HG03439 (cell line): Measurements from ENCODE around the gene WWOX.

Source experiments
- ATAC-seq: cut with Tn5 transposase; IDR thresholded peaks from one replicate; pipeline ENCODE4 v1.9.1; 2021; ENCODE audit warnings: mild to moderate bottlenecking, moderate library complexity; ENCODE audit not compliant: unreplicated experiment

The WWOX gene

DNA sequence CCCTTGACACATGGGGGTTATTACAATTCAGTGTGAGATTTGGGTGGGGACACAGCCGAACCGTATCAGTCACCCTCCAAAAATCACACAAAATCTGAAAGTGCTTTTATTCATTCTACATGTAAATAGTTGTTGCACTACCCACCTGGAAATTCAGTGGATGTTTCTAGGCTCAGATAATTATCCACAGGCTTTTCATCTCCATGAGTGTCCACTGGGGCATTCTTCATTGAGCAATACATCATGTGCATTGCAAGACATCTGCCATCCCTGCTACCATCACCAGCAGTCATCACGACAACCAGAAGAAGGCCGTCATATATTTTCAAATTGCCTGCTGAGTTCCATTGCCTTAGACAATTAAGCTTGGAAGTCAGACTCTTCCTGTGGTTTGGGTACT lies 330.8 kb downstream of the WWOX start:
- ATAC-seq, result no peak

DNA sequence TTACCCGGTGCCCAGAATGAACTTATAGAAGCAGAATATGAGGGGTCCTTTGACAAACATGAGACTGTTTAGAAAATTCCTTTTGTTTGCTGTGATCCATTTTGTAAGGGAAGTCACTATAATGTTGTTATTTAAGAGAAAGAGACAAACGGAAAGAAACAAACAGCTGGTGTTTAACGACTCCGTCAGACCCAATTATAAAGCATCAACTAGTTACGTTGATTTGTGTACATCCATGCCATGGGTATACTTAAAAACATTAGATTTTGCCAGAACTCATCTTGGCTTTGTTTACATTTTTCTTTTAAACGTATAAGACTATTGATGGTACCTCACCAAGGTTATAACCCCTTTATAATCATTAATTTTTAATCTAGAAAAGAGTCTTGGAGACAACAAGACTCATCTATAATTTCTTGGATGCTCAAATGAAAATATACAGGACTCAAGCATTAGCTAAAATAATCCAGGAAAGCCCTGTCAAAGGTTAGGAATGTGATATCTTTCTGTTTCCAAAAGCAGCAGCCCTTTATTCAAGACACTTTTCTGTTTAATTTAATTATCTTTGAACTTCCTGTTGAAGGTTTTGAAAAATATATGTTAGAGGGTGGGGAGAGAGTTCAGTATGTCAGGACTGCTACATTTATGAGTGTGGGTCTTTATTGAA lies 331.7 kb downstream of the WWOX start:
- ATAC-seq, result no peak

DNA sequence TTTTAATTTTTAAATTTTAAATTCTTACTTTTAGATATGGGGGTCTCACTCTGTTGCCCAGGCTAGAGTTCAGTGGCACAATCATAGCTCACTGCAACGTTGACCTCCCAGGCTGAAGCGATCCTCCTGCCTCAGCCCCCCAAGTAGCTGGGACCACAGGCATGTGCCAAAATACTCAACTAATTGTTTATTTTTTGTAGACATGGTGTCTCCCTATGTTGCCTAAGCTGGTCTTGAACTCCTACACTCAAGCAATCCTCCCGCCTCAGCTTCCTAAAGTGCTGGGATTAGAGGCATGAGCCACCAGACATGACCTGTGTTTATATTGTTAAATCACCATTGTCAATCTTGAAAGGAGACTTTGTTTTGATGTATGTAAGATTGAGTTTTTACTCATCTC lies 332.2 kb downstream of the WWOX start:
- ATAC-seq, result no peak

DNA sequence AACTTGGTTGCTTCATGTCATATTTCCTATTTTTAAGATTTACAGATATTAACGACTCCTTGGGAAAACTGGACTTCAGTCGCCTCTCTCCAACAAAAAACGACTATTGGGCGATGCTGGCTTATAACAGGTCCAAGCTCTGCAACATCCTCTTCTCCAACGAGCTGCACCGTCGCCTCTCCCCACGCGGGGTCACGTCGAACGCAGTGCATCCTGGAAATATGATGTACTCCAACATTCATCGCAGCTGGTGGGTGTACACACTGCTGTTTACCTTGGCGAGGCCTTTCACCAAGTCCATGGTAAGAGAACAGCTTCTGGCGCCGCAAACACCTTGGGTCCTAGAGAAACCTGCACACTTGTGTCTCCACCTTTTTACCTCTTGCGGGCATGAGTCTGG lies 333.0 kb downstream of the WWOX start:
- ATAC-seq, result no peak

DNA sequence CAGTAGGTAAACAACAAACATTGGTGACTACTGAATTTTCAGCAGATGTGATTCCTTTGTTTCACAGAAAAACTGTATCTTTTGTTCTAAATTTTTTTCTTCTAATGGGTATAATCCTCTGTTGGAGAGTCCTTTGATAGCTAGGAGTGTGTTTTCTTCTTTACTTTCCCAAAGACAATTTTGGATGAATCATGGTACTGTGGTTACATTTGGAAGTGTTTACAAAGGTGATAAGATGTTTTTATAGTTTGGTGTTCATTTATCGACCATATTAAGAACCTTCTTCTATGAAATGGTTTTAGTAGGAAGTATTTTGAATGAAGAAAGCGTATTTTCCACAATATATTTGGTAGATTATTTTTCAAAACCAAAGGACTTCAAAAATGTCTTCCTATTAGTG lies 333.7 kb downstream of the WWOX start:
- no peak for ATAC-seq

DNA sequence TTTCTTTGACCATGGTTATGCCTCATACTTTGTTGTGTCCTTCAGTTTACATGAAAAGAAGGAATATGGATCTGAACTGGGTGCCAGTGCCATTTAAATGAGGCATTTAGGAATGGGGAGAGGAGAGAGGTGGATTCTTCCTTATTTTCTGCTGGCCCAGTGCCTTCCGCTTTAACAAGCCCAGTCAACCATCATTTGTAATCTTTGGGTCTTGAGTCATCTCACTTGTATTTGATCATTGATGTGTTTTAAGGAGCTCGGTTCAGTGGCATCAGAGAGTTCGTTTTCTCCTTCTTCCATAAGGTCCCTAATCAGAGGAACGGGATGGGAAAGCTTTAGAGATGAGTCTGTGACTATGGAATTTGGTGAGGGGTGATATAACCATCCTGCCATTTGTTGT lies 334.9 kb downstream of the WWOX start:
- ATAC-seq, result no peak

DNA sequence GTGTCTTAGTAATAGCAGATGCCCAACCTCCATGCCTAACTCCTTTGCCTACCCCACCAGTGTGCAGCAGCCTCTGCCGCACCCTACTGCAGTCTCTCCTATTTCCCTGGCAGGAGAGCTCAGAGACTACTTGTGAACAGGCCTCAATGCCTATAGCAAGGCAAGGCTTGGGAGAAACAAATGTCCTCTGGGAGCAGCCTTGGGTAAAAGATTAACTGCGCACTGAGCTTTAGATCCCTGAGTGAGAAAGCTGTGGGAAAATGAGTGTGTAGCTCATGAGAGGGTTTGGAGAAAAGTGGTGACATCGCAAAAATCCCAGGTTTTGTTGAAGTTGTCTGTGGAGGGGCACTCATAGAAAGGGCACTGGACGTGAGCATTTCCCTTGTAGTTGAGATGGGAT lies 335.8 kb downstream of the WWOX start:
- no peak for ATAC-seq

DNA sequence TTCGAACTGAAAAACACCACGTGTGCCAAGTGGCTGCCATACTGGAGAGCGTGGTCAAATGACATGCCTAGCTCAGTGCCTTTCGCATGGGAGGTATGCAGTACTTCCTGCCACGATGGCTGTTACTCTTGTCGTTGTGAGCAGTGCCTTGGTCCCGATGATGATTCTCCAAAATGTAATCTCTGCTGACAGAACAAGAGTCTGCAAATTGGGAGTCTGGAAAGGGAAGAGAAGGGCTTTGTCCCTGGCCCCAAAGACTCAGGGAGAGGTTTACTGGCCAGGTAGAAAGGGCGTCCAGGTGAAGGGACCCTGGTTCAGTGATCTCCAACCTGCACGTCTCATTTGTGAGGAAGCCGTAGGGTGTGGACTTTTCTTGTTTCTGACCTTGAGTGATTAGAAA lies 336.6 kb downstream of the WWOX start:
- ATAC-seq, result no peak

DNA sequence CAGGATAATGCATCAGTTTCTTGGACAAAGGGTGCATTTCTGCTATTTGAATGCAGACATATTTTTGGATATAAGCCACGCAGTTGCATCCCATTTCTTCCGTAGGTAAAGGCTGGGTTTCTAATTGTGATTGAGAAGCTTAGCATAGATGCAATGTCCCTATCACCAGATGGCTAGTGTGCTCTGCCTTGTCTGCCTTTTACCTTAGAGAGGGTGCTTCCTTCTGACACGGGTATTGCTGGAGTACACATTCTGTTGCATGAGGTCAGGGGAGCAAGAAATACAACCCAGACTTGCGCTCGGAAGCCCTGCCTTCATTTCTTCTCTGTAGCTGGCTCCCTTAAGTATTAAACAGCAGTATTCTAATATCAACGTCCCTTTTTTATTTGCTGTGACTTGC lies 337.4 kb downstream of the WWOX start:
- no peak for ATAC-seq

DNA sequence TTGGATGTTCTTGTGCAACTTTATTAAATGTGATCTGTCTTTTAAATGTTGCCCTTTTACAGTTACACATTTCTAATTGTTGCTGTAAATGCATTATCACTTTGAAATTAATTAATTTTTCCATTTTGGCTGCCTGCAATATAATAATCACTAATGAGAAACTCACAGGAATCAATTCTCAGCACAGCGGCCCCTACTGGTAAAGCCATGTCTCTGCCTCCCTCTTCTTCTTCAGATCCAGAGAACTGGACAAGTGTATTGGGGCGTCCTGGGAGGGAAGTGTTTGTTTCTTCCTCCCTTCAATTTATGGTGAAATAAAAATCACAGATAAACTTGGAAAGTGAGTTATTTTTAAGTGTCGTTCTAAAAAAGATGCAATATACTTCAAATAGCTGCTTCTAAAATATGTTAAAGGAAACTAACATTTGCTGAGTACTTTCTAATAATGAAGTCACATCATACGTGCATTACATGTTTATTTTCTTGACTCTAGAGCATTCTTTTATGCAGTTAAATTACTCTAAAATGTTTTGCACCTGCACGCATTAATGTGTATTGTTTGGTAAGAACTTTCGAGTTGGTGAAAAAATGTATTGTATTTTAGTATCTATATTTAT lies 338.0 kb downstream of the WWOX start:
- no peak for ATAC-seq

DNA sequence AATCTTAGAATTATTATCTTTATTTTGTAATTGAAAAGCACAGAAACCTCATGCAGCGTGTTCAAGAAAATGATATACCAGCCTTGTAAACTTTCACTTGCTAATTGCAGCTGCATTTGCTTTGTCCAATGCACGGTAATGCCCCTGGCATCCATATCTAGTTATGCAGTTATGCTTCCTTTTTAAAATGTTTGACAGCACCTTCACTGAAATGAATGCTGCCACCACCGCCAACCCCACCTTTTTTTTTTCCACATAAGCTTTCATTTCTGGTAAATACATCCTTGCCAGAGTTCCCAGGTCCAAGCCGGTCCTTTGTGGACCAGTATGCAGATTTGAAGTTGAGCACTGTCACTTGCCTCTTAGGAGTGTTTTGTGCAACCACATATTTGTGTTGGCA lies 338.8 kb downstream of the WWOX start:
- ATAC-seq, result no peak

DNA sequence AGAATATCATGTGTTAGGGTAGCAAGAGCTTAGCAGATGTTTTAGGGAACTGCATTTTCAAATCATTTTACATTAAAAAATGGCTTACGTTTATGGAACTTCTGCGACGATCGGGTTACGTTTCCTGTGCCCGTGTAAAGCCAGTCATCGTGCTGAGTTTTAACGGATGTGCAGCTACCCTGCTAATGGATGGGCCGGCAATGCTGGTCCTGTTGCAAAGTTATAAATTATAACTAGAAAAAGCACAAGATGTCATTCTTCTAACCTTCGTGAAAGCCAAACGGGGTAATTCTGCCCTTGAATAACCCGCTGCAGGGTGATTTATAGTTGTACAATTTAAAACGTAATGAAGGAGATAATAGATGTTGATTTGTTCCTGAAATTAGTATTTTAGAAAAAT lies 339.2 kb downstream of the WWOX start:
- no peak for ATAC-seq

DNA sequence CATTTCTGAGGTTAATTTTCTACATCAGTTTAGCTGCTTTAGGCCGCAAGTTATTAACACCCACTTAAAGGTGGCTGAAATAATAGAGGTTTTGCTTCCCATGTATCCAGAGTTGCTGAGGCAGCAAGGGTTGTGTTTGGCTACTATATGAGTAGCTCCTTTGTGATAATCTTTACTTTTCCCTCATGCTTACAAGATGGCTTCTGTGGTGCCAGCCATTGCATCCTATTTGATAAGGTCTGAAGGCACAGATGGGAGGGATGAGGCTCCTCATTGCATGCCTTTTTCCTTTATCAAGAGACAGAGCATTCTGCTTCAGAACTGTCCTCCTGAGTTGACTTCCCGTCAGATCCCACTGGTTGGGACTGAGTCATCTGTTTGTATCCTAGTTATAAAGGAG lies 340.2 kb downstream of the WWOX start:
- no peak for ATAC-seq

DNA sequence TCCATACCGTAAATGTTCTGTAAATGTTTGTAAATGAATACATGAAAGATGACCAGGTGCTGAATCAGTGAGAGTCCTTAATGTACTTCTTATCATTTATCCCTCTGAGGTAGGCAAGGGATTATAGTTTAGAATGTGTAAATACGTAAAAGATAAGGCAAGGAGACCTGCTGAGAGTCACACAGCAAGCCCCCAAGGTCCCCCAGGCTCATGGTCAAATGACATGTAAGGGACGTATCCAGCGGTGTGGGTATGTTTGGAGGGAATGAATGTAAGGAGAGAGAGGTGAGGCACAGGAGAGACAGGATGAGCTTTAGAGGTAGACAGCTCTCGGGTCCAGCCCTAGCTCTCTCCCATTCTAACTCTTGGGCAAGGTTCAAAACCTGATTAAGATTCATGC lies 341.8 kb downstream of the WWOX start:
- no peak for ATAC-seq

DNA sequence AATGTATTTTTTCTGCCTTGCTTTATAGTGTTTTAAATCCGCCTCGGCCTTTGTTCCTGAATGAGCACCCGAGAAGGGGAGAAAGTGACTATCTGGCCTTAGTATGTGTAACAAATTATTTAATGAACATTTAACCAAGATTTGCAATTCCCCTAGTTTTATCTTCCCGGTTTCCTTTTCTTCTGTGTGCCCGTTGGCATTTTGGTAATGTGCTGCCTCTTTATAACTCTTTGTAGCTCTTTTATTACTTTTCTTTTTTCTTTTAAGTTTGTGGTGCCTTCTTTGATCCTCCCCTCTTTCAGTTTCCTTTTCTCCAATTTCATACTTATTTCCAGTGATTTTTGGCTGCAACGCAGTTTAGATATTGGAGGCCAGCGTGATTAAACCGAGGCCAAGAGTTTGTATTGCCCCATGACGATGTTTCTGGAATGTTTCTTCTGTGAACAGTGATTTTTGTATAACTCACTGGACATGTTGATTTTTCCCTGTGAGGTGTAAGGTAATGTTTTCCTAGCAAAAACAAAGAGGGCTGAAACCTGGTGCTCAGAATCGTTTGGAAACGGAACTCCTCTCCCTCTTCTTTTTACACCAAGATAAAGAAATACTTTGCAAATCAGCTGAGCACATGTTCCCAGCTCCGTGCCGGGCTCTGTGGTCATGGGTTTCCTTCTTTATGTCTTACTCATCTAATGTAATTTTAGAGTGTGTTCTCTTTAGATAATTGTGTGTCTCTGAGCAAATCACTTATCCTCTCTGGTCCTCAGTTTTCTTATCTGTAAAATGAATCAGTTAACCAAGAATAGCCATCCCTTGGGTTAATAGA lies 344.3 kb downstream of the WWOX start:
- ATAC-seq, result no peak

DNA sequence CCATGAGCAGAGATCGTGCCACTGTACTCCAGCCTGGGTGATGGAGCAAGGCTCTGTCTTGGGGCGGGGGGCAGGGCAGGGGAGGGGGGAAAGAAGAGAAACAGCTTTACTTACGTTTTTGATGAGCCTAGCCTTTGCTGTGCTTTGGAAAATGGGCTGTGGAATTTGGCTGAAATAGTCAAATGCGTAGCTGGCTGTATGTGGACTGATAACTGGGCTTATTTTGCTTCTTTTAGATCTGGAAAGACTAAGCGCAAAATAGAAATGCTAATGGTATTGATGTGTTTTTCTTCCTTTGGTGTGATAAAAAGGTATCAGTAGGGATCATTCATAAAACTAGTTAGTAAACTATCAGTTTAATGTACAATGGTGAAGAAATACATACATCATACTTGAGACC lies 346.4 kb downstream of the WWOX start:
- ATAC-seq, result no peak

DNA sequence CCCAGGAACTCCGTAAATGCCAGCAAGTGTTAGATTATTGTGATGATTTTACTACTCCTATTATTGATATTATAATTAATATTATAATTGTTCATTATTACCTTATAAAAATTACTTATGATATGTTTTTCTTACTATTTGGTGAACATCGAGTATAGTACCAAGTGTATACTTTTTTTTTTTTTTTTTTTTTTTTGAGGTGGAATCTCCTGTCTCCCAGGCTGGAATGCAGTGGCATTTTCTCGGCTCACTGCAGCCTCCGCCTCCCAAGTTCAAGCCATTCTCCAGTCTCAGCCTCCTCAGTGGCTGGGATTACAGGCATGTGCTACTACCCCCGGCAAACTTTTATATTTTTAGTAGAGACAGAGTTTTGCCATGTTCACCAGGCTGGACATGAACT lies 347.0 kb downstream of the WWOX start:
- ATAC-seq, result no peak

DNA sequence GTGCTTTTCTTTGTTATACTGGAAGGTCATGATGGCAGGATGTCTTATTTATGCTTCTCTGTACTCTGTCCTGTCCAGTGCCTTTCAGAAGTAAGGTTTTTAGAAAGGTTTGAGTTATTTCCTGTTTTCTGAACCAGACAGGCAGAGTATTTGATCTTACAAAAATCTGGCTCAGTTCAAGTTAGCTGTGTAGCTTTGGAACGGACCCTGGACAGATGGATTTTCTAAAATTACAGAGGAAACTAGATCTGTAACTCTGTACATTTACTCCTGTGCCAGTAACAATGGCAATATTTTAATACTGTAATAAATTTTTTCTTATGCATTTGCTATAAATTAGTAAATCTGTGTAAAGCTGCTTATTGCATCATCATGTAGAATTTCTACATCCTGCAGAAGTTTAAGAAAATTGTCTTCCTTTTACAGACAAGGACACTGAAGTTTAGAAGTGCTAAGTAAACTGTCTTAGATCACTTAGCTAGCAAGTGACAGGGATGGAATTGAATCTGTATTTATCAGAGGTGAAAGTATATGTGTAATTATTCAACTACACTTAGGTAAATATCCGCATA lies 347.6 kb downstream of the WWOX start:
- no peak for ATAC-seq

DNA sequence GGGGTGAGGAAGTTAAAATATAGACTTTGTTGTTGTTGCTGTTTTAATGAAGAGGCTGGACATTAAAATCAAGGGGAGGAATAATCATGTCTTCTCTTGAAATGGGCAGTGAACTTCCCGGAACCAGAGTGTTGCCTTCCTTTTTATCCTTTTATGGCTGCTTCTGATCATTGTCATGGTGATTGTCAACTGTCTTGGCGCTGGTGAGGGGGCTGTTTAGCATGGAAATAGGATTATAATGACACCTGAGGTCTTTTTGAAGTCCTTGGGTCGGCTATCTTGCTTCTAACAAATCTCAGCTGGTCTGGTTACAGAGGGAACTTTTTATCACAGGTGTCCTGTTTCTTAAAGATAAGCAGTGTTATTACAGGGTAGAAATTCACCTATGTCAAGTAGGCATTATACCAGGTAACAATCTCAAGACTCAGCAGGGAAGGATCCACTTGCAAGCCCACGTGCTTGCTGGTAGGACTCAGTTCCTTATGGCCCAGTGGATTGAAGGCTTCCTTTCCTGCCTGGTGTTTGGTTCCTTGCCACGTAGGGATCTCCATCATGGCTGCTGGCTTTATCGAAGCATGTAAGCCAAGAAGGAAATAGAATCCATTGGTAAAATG lies 349.3 kb downstream of the WWOX start:
- no peak for ATAC-seq

DNA sequence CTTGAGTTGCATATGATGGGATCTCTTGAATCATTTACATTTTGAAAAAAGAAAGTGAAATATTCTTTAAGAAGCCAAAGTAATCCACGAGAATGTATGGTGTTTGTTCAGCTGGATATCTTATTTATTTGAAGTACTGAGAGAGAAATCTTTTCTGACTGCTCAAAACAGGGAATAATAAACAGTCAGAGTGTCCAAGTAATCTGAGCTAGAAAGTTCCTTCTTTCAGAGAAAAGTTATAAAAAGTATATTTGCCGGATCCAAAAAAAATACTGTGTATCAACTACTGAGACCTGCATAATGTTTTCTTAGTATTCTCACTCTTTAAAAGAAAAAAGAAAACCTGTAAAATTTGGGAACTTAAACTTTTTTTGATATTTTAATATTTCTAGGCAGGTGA lies 350.8 kb downstream of the WWOX start:
- ATAC-seq, result no peak

DNA sequence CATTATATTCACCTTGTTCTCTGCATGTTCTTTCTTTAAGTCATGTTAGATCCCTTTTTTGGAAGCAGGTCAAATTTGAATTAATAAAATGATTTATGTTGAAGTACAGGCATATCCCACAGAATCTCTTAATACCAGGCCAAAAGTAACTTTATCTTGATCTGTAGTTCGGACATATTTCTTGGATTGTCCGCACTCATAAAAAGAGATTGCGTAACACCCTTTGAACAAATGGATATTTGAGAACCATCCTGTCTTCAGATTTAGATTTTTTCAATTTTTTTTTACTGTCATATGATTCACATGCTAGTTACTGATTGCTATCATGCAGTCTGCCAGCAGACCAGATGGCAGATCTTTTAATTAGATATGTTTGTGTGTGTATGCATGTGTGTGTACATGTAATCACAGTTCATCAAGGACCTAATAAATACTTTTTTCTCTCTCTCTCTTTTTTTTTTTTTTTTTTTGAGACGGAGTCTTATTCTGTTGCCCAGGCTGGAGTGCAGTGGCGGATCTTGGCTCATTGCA lies 352.6 kb downstream of the WWOX start:
- ATAC-seq, result no peak
